Endothelial cell of umbilical vein (primary cell): ENCODE measurements around the gene CRHR1. TPM values are rescaled to one million over a fixed set of nuclear protein-coding genes. Genes with fewer than 3 reads are reported as not detected.

Experiments
- BruUV-seq: library from RNA; stranded (reverse); fragments of 400-500 nt; replicated peaks from 2 replicates; lab custom pipeline; 2021; lab: Mats Ljungman, UMichigan
- CTCF ChIA-PET: fragments of 300-600, 350-600 bp; sonication (Branson Sonifier 250); formaldehyde crosslinking; loops from one replicate; lab custom pipeline; 2021; ENCODE audit warnings: antibody characterized with exemption, inconsistent platforms; lab: Charles Lee
- POLR2A ChIA-PET: fragments of 300-600, 350-600 bp; sonication (Branson Sonifier 250); formaldehyde crosslinking; loops from one replicate; lab custom pipeline; 2021; ENCODE audit warnings: antibody characterized with exemption, inconsistent platforms; lab: Charles Lee
- DNase-seq: peaks from one replicate; pipeline ENCODE4 v3.0.0-alpha.2; 2011; ENCODE audit warnings: low read depth, low spot score
- FAIRE-seq: peaks from 2 replicates; lab custom pipeline; 2011; peaks lifted over from hg19 to GRCh38; lab: Jason Lieb, UNC
- H2AFZ ChIP-seq: 2 replicates; pipeline ENCODE4 v1.6.0; 2012; ENCODE audit warnings: low read depth, low read length, control low read depth, inconsistent platforms
- H3K27ac ChIP-seq: 2 replicates; pipeline ENCODE4 v1.5.1; 2011; ENCODE audit warnings: low read depth, mild to moderate bottlenecking, control low read depth, low read length, moderate library complexity; ENCODE audit not compliant: insufficient read depth
- H3K27me3 ChIP-seq, 2 experiments: 2 replicates each; pipeline versions ENCODE4 v1.6.0 to v1.6.1; 2011; ENCODE audit warnings: low read length in 2 of 2, mixed read lengths in 1 of 2; ENCODE audit not compliant: control insufficient read depth in 2 of 2, insufficient read depth in 2 of 2
- H3K36me3 ChIP-seq, 2 experiments: 2 replicates in 1 of 2; 3 replicates in 1 of 2; pipeline ENCODE4 v1.5.1; 2011; ENCODE audit warnings: low read length in 2 of 2, mild to moderate bottlenecking in 1 of 2, moderate library complexity in 1 of 2; ENCODE audit not compliant: control insufficient read depth in 2 of 2, insufficient read depth in 2 of 2; ENCODE audit errors: extremely low read depth in 1 of 2
- H3K4me1 ChIP-seq: 3 replicates; pipeline ENCODE4 v1.5.1; 2011; ENCODE audit warnings: mild to moderate bottlenecking, low read length; ENCODE audit not compliant: control insufficient read depth, insufficient read depth; ENCODE audit errors: extremely low read depth
- H3K4me2 ChIP-seq: 2 replicates; pipeline ENCODE4 v1.6.1; 2011; ENCODE audit warnings: low read length, control low read depth, mixed read lengths; ENCODE audit not compliant: insufficient read depth
- H3K4me3 ChIP-seq, 3 experiments: fragments of 200-600 bp in 1 of 3; sonication (generic), shearing (Covaris generic) in 1 of 3; replicated peaks in 1 of 3; 2 replicates each; pipeline ENCODE4 v1.5.1; 2011 to 2016; ENCODE audit warnings: control low read depth in 3 of 3, low read length in 3 of 3, mild to moderate bottlenecking in 2 of 3, inconsistent platforms in 1 of 3, low read depth in 1 of 3, moderate library complexity in 1 of 3; ENCODE audit not compliant: insufficient read depth in 1 of 3
- H3K79me2 ChIP-seq: 2 replicates; pipeline ENCODE4 v1.6.0; 2012; ENCODE audit warnings: low read length, inconsistent platforms; ENCODE audit not compliant: control insufficient read depth, insufficient read depth
- H3K9ac ChIP-seq: replicated peaks from 2 replicates; pipeline ENCODE3; 2011; ENCODE audit warnings: low read length, control low read depth; ENCODE audit not compliant: insufficient read depth; ENCODE audit errors: extremely low read depth
- H3K9me1 ChIP-seq: replicated peaks from 3 replicates; pipeline ENCODE4 v1.6.0; 2011; ENCODE audit warnings: mild to moderate bottlenecking, low read length; ENCODE audit not compliant: control insufficient read depth, insufficient read depth; ENCODE audit errors: extremely low read depth
- H3K9me3 ChIP-seq: replicated peaks from 2 replicates; pipeline ENCODE4 v1.5.1; 2012; ENCODE audit warnings: low read length, inconsistent platforms; ENCODE audit not compliant: control insufficient read depth, insufficient read depth
- H4K20me1 ChIP-seq: replicated peaks from 2 replicates; pipeline ENCODE3; 2011; ENCODE audit warnings: mild to moderate bottlenecking, low read length; ENCODE audit not compliant: control insufficient read depth, insufficient read depth; ENCODE audit errors: extremely low read depth
- EZH2 ChIP-seq: IDR thresholded peaks from 2 replicates; pipeline ENCODE4 v1.6.1; 2012; ENCODE audit warnings: borderline replicate concordance, low read depth, mild to moderate bottlenecking, moderate library complexity, low read length, inconsistent platforms; ENCODE audit not compliant: severe bottlenecking
- FOS ChIP-seq: IDR thresholded peaks from 2 replicates; pipeline ENCODE4 v1.6.1; 2011; ENCODE audit warnings: mild to moderate bottlenecking, low read length, moderate library complexity, borderline replicate concordance; ENCODE audit not compliant: insufficient read depth
- GATA2 ChIP-seq: IDR thresholded peaks from 2 replicates; pipeline ENCODE4 v1.7.0; 2011; ENCODE audit warnings: low read depth, mild to moderate bottlenecking, moderate library complexity, mixed read lengths, low read length; ENCODE audit not compliant: insufficient read length, insufficient read depth
- JUN ChIP-seq: IDR thresholded peaks from 2 replicates; pipeline ENCODE4 v1.6.1; 2011; ENCODE audit warnings: borderline replicate concordance, low read depth; ENCODE audit not compliant: insufficient read length, insufficient read depth
- POLR2A ChIP-seq: IDR thresholded peaks from 2 replicates; pipeline ENCODE4 v1.6.1; 2012; ENCODE audit warnings: low read depth, mild to moderate bottlenecking, control low read depth, low read length
- POLR2AphosphoS5 ChIP-seq: IDR thresholded peaks from 2 replicates; pipeline ENCODE4 v1.6.1; 2012; ENCODE audit warnings: low read depth, mild to moderate bottlenecking, control low read depth, low read length, moderate library complexity; ENCODE audit not compliant: insufficient read depth
- dilution Hi-C: fragments of 300-500 bp; cut with MboI; formaldehyde crosslinking; loops from one replicate; pipeline ENCODE4 v1.15.0; 2019; ENCODE audit warnings: low sequenced_read_pairs; ENCODE audit not compliant: extremely low pct_ligation_motif_present
- intact Hi-C: fragments of 100-400 bp; cut with micrococcal nuclease; formaldehyde crosslinking; loops from one replicate; pipeline ENCODE4 v1.10.0; 2022
- polyA plus RNA-seq, 4 experiments: library from polyadenylated mRNA; depleted of rRNA in 3 of 4; stranded (reverse) in 3 of 4; unstranded in 1 of 4; fragments of >200 nt; gene quantifications; 2 replicates each; pipeline versions ENCODE4 v1.2.1 to v1.2.3, GENCODE V29; 2011 to 2012; ENCODE audit warnings: missing spikeins in 1 of 4
- total RNA-seq: library from RNA; stranded (reverse); gene quantifications from 2 replicates; pipeline ENCODE4 v1.2.3, GENCODE V29; 2021
- TF ChIP-seq, protein P1 (sequence below), 2 donors: IDR thresholded peaks; 1 replicate in 1 of 2; 2 replicates in 1 of 2; pipeline ENCODE4 v1.5.1; 2011; ENCODE audit warnings: low read length in 2 of 2, mild to moderate bottlenecking in 2 of 2, moderate library complexity in 2 of 2, control low read depth in 1 of 2, inconsistent platforms in 1 of 2, low read depth in 1 of 2; ENCODE audit not compliant: insufficient read depth in 1 of 2; ENCODE audit errors: extremely low read depth in 1 of 2

The CRHR1 gene
- total and polyA plus RNA-seq, 2 donors (not counting 3 experiments of a cell fraction or from before 2014, with no cell fraction given): not detected

DNA sequence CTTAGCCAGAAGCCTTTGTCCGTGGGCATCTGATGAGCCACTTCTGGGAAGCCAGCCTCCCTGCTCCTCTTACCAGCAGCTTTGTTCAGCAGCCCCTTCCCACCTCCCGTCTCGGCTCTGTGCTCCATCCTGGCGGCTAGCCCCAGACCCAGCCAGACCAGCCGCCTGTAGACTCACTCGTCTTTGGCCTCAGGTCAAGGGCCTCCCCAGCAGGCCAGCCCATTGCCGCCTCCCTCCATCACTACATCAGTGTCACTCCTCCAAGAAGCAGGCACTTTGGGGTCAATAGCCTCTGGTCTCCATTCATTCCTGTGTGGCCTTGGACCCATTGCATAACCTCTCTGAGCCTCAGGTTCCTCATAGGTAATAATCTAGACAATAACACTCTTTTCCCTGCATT, 20.9 kb upstream of the CRHR1 start:
- Histone ChIP-seq H3K4me2 (no peak overlapping the region), H4K20me1 (no peaks in the 10 kb centered on the region), H3K9me1 (no peaks in the 10 kb centered on the region), H2AFZ (no peak overlapping the region), H3K79me2 (no peaks in the 10 kb centered on the region), H3K4me1 (no peaks in the 10 kb centered on the region), H3K27ac (no peak overlapping the region), H3K27me3 (peaks cover 1 to 2% of the 10 kb centered on the region in 2 experiments), H3K9me3 (no peaks in the 10 kb centered on the region), H3K9ac (no peak overlapping the region), H3K36me3 (no peaks in the 10 kb centered on the region), H3K4me3 (no peak overlapping the region)
- DNase-seq (no peak), FAIRE-seq (no peak)
- TF ChIP-seq FOS (no peak), POLR2A (no peak), POLR2AphosphoS5 (no peak), GATA2 (no peak), EZH2 (no peak), JUN (no peak)
- intact Hi-C loops (no loop called here), dilution Hi-C loops (no loop called here)
- BruUV-seq: no TSS peak
- POLR2A ChIA-PET: no interaction called here
- CTCF ChIA-PET: no interaction called here

DNA sequence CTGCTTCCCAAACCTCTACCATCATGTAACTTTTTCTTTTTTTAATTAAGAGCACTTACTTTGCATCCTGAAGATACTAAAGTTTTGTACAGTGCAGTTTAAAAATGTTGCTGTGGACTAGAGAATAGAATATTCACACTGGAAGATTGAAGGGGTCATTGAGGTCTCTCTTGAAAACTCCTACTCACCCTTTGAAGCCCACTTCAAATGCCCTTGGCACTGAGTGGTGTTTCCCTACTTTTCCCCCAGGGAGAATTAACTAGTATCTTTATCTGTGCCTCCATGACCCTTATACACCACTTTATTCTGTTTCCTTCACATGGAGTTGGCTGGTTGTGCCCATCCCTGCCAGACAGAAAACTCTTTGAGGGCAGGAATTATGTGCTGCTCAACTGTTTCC, 19.6 kb upstream of the CRHR1 start:
- H4K20me1 ChIP-seq: no peaks in the 10 kb centered on the region
- H3K36me3 ChIP-seq: no peaks in the 10 kb centered on the region
- intact Hi-C loops: no loop called here
- BruUV-seq: no TSS peak
- peaks cover 1 to 2% of the 10 kb centered on the region in 2 experiments for H3K27me3 ChIP-seq
- ChIA-PET POLR2A (no interaction called here), CTCF (no interaction called here)
- H2AFZ ChIP-seq: no peak overlapping the region
- no peak overlapping the region for H3K27ac ChIP-seq
- H3K4me3 ChIP-seq: no peak overlapping the region
- dilution Hi-C loops: no loop called here
- no peaks in the 10 kb centered on the region for H3K9me1 ChIP-seq
- no peaks in the 10 kb centered on the region for H3K4me1 ChIP-seq
- DNase-seq: no peak
- H3K4me2 ChIP-seq: no peak overlapping the region
- no peaks in the 10 kb centered on the region for H3K9me3 ChIP-seq
- no peak for TF ChIP-seq JUN
- TF ChIP-seq, protein P1, sequence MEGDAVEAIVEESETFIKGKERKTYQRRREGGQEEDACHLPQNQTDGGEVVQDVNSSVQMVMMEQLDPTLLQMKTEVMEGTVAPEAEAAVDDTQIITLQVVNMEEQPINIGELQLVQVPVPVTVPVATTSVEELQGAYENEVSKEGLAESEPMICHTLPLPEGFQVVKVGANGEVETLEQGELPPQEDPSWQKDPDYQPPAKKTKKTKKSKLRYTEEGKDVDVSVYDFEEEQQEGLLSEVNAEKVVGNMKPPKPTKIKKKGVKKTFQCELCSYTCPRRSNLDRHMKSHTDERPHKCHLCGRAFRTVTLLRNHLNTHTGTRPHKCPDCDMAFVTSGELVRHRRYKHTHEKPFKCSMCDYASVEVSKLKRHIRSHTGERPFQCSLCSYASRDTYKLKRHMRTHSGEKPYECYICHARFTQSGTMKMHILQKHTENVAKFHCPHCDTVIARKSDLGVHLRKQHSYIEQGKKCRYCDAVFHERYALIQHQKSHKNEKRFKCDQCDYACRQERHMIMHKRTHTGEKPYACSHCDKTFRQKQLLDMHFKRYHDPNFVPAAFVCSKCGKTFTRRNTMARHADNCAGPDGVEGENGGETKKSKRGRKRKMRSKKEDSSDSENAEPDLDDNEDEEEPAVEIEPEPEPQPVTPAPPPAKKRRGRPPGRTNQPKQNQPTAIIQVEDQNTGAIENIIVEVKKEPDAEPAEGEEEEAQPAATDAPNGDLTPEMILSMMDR (IDR thresholded peaks at IDR 0.05; ENCODE audit: extremely low read depth in 1 of 2, insufficient read depth in 1 of 2, low read depth in 1 of 2, low read length in 2 of 2): no peak
- TF ChIP-seq GATA2: no peak
- no peak for FAIRE-seq
- no peaks in the 10 kb centered on the region for H3K79me2 ChIP-seq
- H3K9ac ChIP-seq: no peak overlapping the region
